HG03175 (cell line): Measurements from ENCODE around the gene WAPL.
"Not testable (repeated sequence)": the region's sequence is repeated elsewhere in the genome, so short reads cannot be mapped to it uniquely, and the experiment has no call there.

Experiments used
- ATAC-seq: cut with Tn5 transposase; IDR thresholded peaks from one replicate; pipeline ENCODE4 v1.9.1; 2021; ENCODE audit warnings: mild to moderate bottlenecking, moderate library complexity; ENCODE audit not compliant: unreplicated experiment

The WAPL gene

GRCh38 chr10:86521678-86522509 lies at the start of gene WAPL:
Gene WAPL, minus strand, starts transcription at chr10:86521792. Its CDS starts 3,723 bp downstream, at chr10:86518069.
- peak; percentile 96 for ATAC-seq

- ATAC-seq = no peak
Measured at GRCh38 chr10:86569335-86569734, 47.7 kb upstream of the WAPL start.

DNA sequence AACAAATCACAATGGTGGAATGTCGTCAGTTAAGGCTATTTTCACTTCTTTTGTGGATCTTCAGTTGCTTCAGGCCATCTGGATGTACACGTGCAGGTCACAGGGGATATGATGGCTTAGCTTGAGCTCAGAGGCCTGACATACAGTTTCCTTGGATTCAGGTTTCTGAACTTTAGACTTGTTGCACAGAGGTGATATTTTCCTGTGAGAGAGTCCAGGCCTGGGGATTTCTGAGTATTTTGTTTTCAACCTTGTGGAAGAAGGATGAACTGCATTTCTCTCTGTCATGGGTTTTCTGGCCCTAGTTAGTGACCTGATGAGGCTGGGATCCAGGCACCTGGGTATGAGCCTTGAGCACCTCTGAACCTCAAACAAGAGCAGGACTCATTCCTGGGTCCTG lies 44.9 kb upstream of the WAPL start:
- ATAC-seq = not testable (repeated sequence)

- ATAC-seq = not testable (repeated sequence)
Measured at GRCh38 chr10:86563338-86563737, 41.7 kb upstream of the WAPL start.

DNA sequence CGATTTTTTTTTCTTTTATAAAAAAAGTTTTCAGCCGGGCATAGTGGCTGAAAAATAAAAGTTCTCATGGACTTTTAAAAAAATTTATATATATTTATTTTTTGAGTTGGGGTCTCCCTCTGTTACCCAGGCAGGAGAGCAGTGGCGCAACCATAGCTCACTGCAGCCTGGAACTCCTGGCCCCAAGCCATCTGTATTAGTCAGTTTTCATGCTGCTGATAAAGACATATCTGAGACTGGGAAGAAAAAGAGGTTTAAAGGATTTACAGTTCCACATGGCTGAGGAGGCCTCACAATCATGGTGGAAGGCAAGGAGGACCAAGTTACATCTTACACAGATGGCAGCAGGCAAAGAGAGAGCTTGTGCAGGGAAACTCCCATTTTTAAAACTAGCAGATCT lies 37.1 kb upstream of the WAPL start:
- not testable (repeated sequence) for ATAC-seq

- ATAC-seq = no peak
Measured at GRCh38 chr10:86556933-86557649, 35.5 kb upstream of the WAPL start.

GRCh38 chr10:86556532-86556931 lies 34.9 kb upstream of the WAPL start:
- ATAC-seq = no peak

GRCh38 chr10:86553639-86554038 lies 32.0 kb upstream of the WAPL start:
- no peak for ATAC-seq

DNA sequence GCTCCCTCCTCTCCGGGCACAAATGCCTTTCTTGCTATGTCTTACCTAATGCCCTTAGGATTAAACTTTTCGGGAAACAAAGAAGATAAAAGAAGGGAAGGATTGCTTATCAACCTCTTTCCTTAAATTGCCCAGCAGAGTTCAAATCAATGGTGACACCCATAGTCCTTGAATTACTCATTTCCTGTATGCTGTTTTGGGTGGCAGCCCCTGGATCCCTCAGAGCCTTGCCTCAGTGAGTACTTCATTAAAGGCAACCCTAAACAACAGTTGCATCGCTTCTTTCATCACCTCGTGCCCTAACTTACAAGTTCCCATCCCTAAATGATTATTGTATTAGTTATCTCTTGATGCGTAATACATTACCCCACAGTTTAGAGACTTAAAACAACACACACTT lies 31.6 kb upstream of the WAPL start:
- ATAC-seq = no peak

DNA sequence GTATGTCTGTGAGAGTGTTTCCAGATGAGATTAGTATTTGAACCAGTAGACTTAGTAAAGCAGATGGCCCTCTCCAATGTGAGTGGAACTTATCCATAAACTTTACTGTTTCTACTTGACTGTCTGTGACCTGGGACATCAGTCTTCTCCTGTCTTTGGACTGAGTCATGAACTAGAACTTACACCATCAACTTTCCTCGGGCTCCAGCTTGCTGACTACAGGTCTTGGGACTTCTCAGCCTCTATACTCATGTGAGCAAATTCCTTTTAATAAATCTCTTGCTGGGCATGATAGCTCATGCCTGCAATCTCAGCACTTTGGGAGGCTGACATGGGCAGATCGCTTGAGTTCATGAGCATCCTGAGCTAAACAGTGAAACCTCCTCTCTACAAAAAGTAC lies 25.7 kb upstream of the WAPL start:
- ATAC-seq = no peak

- ATAC-seq = no peak
Measured at GRCh38 chr10:86545101-86545500, 23.5 kb upstream of the WAPL start.

DNA sequence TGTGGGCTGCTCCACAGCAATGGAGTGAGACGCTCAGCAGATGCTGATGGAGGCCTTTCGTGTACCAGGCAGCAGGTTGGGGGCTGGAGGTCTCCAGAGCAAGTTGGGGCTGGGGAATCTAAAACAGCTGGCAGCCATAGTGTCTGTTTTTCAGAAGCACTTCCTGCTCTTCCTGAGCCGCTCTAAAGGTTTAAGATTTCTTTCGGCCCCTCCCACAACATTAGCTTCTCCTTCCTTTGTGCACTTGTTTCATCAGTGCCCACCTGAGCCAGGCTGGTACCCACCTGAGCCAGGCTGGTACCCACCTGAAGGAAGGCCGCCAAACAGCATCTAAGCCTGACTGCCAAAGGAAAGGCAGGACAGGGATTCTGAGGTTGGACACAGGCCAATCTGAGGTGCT lies 18.4 kb upstream of the WAPL start:
- ATAC-seq = no peak

GRCh38 chr10:86538547-86538946 lies 17.0 kb upstream of the WAPL start:
- ATAC-seq = no peak

- ATAC-seq = not testable (repeated sequence)
Measured at GRCh38 chr10:86538040-86538439, 16.4 kb upstream of the WAPL start.

- ATAC-seq = peak; percentile 36
Measured at GRCh38 chr10:86536294-86536861, 14.8 kb upstream of the WAPL start.

DNA sequence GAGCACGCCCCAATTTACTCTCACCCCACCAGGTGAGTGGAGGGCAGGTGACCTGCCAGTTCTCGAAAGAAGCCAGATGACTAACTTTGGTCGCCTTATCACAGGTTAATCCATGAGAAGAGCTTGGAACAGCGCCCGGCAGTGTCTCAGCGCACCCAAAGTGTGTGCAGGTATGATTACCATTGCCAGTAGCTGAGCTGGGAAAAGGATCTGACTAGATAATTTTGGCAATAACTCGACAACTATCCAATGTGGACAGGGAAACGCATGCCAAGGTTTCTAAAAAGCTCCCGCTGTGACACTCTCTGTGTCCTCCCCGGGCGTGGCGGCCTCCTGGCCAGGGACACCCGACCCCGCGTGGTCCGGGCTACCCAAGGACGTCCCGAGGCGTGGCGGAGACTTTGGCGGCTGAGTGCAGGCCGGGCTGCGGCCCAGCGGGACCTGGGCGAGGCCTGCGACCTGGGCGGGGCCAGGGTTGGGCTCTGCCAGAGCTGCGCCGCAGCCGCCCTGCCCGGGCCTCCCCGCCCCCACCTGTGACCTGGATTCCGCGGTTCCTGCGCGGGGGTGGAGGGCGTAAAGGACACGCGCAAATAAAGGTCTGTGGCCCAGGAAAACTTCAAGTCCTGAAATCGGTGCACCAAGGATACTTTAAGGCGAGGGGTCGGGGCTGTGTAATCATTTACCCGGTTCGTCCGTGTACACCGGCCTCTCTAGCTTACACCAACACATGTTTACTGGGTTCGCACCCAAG lies 13.7 kb upstream of the WAPL start:
- peak; percentile 67 for ATAC-seq

DNA sequence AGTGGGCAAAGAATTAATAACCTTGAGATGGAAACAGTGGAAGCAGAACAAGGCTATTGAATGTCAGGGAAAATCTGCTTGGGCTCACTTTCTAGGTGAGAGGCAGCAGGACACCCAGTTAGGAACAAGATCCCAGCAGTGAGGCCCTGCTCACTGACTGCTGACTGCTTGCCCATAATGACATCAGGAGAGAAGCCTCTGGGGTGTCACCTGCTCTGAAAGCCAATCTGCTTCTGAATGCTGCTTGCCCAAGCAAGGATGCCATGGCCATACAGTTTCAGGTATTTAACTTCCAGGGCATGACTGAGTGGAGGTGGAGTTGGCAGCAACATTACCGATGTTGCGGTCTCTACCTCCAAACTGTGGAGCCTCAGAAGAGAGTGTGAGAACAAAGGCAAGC lies 11.7 kb upstream of the WAPL start:
- ATAC-seq = no peak

GRCh38 chr10:86528736-86529135 lies 7.1 kb upstream of the WAPL start:
- ATAC-seq = not testable (repeated sequence)

- ATAC-seq = no peak
Measured at GRCh38 chr10:86526606-86527005, 5.0 kb upstream of the WAPL start.

GRCh38 chr10:86525713-86526112 lies 4.1 kb upstream of the WAPL start:
- ATAC-seq = not testable (repeated sequence)
